Measurements from ENCODE around the gene TMEM101.
"Not testable (repeated sequence)": the region's sequence is repeated elsewhere in the genome, so short reads cannot be mapped to it uniquely, and the experiment has no call there.

The TMEM101 gene

GRCh38 chr17:44000141-44000860, 14.5 kb downstream of the TMEM101 start:
- FAIRE-seq: no peak

- FAIRE-seq: no peak
Observed at GRCh38 chr17:43999024-43999423, 15.7 kb downstream of the TMEM101 start.

GRCh38 chr17:43998552-43998951, 16.2 kb downstream of the TMEM101 start:
- no peak for FAIRE-seq

GRCh38 chr17:43997180-43997579, 17.6 kb downstream of the TMEM101 start:
- FAIRE-seq: not testable (repeated sequence)

- FAIRE-seq: no peak
Observed at GRCh38 chr17:43995150-43995471, 19.7 kb downstream of the TMEM101 start.

GRCh38 chr17:43994272-43995149, 20.3 kb downstream of the TMEM101 start:
- no peak for FAIRE-seq

- FAIRE-seq: no peak
Observed at GRCh38 chr17:43992641-43993040, 22.1 kb downstream of the TMEM101 start.

- no peak for FAIRE-seq
Observed at GRCh38 chr17:43988301-43988700, 26.5 kb downstream of the TMEM101 start.

- no peak for FAIRE-seq
Observed at GRCh38 chr17:43987131-43988021, 27.4 kb downstream of the TMEM101 start.

GRCh38 chr17:43986225-43986981, 28.4 kb downstream of the TMEM101 start:
- no peak for FAIRE-seq

- FAIRE-seq: no peak
Observed at GRCh38 chr17:43984521-43984920, 30.2 kb downstream of the TMEM101 start.

- FAIRE-seq: no peak
Observed at GRCh38 chr17:43983515-43984411, 31.0 kb downstream of the TMEM101 start.

- FAIRE-seq: no peak
Observed at GRCh38 chr17:43983196-43983514, 31.6 kb downstream of the TMEM101 start.

GRCh38 chr17:43982171-43982570, 32.6 kb downstream of the TMEM101 start:
- no peak for FAIRE-seq

GRCh38 chr17:43979671-43980070, 35.1 kb downstream of the TMEM101 start:
- no peak for FAIRE-seq

GRCh38 chr17:43979011-43979410, 35.8 kb downstream of the TMEM101 start:
- FAIRE-seq: no peak

- FAIRE-seq: no peak
Observed at GRCh38 chr17:43978078-43978477, 36.7 kb downstream of the TMEM101 start.

- no peak for FAIRE-seq
Observed at GRCh38 chr17:43976963-43977837, 37.6 kb downstream of the TMEM101 start.

GRCh38 chr17:43975898-43976297, 38.9 kb downstream of the TMEM101 start:
- no peak for FAIRE-seq

All from G401.6 (cell line).